ENCODE data around the gene PMEL.
"Not testable (repeated sequence)": the region's sequence is repeated elsewhere in the genome, so short reads cannot be mapped to it uniquely, and the experiment has no call there.

Gene PMEL

GRCh38 chr12:55982319-55982936 is 16.6 kb upstream of the PMEL start:
- DNase-seq, result no peak

- not testable (repeated sequence) for DNase-seq
Observed at GRCh38 chr12:55981882-55982281, 16.0 kb upstream of the PMEL start.

GRCh38 chr12:55979069-55979468 is 13.2 kb upstream of the PMEL start:
- DNase-seq, result no peak

DNA sequence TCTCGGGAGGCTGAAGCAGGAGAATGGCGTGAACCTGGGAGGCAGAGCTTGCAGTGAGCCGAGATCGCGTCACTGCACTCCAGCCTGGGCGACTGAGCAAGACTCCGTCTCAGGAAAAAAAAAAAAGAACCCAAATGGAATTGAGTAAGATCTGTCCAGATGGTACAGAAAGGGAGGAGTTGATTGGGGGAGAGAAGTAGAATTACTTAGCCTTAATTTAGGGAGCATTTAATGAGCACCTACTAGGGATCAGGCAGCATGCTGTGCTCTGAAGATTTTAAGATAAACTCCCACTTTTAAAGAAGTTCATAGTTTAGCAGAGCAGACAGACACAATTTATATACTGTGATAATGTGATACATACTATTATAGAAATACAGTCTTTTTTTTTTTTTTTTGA is 12.6 kb upstream of the PMEL start:
- no peak for DNase-seq

GRCh38 chr12:55974308-55974730 is 8.5 kb upstream of the PMEL start:
- DNase-seq, result no peak

GRCh38 chr12:55973599-55974307 is 7.9 kb upstream of the PMEL start, which contains the start of gene RAB5B:
TSS of gene RAB5B (plus strand) at chr12:55974078. CDS start at chr12:55986961, 12,883 bp downstream.
- DNase-seq, result peak; percentile 99

DNA sequence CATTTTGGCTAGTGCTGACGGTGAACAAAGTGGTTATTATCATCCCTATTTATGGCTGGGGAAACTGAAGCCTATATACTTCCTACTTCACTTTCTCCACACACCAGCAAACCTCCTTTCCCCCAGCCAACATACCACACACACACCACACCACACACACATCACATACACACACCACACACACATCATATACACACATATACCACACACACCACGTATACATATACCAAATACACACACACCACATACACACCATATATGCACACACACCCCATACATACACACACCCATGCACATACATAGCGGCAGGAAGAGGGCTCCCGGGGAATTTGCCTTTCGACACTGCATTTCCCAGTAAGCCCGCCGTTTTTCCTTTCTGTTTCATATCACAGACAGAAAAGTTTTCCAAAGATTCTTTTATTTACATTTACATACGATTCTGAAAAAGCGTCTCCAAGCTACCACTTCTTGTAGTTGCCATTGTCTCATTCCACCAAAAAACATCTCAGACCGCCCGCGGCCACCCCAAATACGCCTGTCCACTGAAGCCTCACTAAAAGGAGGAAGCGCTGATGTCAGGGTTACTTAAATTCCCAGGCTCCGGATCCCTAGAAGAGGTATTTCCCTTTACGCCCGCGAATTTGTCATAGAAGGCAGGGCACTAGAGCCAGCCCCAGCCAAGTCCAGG is 7.2 kb upstream of the PMEL start:
- no peak for DNase-seq

GRCh38 chr12:55972456-55972855 is 6.6 kb upstream of the PMEL start:
- no peak for DNase-seq

- no peak for DNase-seq
Observed at GRCh38 chr12:55972042-55972441, 6.2 kb upstream of the PMEL start.

DNA sequence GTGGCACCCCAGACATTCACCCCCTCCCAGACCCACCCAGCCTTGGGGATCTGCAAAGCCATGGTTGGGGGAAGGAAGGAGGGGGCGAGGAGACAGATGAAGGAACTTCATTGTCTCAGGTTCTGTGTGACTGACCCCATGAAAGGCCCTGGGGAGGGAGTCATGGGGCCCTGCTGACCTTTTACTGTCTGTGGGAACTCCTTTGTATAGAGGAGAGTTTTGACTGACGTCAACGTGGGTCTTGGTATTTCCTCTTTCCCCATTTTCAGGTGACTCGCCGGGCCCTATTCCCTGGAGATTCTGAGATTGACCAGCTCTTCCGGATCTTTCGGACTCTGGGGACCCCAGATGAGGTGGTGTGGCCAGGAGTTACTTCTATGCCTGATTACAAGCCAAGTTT is 4.9 kb upstream of the PMEL start:
- no peak for DNase-seq

GRCh38 chr12:55969356-55969755 is 3.5 kb upstream of the PMEL start:
- no peak for DNase-seq

DNA sequence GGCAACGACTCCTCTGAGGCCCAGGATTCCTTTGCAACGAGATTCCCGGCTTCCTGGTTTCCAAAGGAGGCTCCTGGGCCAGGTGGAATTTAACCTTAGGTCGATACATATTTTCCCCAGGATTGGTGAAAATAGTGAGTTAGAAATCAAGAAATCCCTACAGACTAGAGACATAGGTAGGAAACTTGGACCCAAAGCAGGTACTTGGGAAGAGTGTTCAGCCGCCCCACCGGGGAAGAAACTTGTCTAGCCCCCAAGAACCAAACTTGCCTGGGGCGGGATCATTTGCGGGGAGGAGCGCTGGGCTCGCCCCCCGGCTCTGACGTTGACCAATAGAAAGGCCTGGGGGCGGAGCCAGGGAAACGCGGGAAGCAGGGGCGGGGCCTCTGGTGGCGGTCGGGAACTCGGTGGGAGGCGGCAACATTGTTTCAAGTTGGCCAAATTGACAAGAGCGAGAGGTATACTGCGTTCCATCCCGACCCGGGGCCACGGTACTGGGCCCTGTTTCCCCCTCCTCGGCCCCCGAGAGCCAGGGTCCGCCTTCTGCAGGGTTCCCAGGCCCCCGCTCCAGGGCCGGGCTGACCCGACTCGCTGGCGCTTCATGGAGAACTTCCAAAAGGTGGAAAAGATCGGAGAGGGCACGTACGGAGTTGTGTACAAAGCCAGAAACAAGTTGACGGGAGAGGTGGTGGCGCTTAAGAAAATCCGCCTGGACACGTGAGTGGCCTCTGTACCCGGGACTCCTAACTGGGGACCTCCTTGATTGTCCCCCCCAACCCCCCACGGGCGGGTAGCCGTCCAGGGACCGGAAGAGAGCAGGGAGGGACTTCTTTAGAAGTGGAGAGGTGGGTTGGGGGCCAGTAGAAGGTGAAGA is 803 bp upstream of the PMEL start, which contains the start of gene CDK2:
Gene CDK2, plus strand, starts transcription at position 423 of the 874 bp plus-strand sequence. Its CDS starts 179 bp downstream, at position 602.
- no peak for DNase-seq

GRCh38 chr12:55965240-55965639 is 602 bp downstream of the PMEL start:
- no peak for DNase-seq

GRCh38 chr12:55963760-55964159 is 2.1 kb downstream of the PMEL start:
- no peak for DNase-seq

DNA sequence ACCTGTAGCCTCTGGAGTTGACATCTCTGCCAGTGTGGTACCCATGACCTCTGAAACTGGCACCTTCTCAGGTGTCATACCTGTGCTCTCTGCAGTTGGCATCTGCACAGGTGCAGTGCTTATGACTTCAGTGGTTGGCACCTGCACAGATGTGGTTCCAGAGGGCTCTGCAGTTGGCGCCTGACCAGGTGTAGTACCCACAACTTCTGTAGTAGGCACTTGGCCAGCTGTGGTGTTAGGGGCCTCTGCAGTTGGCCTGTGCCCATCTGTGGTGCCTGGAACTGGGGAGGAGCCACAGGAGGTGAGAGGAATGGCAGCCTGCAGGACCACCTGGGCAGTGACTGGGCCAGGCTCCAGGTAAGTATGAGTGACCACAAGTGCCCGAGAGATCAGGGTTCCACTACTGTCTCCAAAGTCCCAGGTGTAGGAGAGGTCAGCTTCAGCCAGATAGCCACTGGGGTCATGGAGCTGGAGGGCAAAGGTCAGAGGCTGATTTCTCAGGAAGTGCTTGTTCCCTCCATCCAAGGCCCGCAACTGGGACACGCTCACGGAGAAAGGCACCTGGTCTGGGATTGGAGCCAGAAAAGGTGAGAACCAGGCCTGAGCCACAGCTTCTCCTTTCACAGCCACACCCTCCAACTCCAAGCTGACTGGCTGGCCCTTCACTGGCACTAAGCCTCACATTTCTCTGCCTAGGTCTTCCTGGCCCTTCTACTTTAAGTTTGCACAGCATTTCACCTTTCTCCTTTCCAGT is 8.6 kb downstream of the PMEL start:
- no peak for DNase-seq

DNA sequence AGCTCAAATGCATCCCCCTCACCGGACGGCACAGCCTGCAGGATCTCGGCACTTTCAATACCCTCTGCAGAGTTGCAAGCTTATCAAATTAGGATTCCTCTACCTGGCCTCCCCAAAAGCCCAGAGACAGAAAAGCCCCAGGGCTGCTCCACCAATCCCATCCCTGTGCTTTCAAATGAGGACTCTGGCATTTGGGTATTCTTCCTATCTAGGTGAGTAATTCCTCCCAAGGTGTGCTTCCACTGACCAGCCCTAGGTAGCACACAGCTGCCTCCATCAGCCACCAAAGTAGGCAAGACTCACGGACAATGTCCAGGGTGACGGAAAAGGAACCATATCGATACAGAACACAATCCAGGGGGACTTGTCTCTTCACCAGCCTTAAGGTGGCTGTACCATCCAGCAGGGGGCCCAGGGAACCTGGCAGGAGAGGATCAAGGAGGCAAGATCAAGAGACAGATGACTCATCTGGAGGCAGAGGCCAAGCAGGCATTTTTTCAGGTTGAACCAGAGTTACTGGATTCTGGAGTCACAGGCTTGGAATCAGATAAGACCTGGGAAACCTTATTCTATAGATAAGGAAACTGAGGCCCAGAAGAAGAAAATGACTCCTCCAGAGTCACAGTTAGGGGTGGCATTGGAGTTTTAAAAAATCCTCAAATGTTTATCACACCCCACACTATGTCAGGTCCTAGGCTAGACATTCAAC is 9.9 kb downstream of the PMEL start:
- DNase-seq, result no peak

DNA sequence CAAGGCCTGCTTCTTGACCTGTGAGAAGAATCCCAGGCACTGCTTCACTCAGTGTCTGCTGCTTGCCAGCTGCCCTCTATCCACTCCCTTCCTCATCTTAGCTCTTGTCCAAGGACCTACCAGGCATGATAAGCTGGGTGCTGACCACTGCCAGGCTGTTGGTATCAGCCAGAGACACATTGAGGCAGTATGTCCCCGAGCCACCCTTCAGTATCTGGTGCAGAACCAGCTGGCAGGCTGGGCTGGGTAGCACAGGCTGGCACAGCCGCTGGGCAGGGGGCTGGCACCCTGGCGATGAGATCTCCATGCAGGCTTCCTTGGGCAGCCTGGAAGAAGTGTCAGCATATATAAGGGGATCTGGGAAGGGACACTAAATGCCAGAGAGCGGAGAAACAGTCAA is 10.5 kb downstream of the PMEL start:
- no peak for DNase-seq

- DNase-seq, result no peak
Observed at GRCh38 chr12:55946553-55946952, 19.3 kb downstream of the PMEL start.

GRCh38 chr12:55942577-55943136 is 23.2 kb downstream of the PMEL start:
- DNase-seq, result no peak

GRCh38 chr12:55942055-55942454 is 23.8 kb downstream of the PMEL start:
- no peak for DNase-seq

DNA sequence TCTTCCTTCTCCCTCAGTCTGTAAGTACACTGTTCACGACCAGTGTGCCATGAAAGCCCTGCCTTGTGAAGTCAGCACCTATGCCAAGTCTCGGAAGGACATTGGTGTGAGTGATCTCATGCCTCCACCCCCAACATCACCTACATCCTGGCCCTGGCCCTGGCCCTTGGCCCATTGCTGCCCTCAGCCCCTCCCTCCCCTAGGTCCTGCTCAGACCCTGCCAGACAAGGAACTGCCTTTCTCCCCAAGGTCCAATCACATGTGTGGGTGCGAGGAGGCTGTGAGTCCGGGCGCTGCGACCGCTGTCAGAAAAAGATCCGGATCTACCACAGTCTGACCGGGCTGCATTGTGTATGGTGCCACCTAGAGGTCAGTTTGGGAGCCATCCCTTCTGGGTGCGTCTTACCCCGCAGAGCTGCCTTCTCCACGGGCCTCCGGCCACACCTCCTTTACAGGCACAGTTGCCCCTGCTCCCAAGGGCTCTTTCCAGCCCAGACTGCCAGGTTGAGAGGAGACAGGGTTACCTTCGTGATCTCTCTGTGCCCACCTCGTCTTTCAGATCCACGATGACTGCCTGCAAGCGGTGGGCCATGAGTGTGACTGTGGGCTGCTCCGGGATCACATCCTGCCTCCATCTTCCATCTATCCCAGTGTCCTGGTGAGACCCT is 25.6 kb downstream of the PMEL start:
- peak; percentile 42 for DNase-seq
